ENCODE results near the gene SLC6A11. TPM values are rescaled to one million over a fixed set of nuclear protein-coding genes. Genes with fewer than 3 reads are reported as not detected.

SLC6A11 gene
- total and polyA plus RNA-seq, 9 of the 15 experiments (the other 6 are each of a cell fraction or from before 2014, with no cell fraction given), result 0.04 TPM; not detected in 8

- no peak for TF ChIP-seq GATAD2A (IDR thresholded peaks at IDR 0.05)
- TF ChIP-seq NCOA1 (IDR thresholded peaks at IDR 0.05; ENCODE audit: low read depth), result no peak
- TF ChIP-seq HEY1 (CRISPR knock-in tag; IDR thresholded peaks at IDR 0.05; ENCODE audit: borderline replicate concordance), result no peak
- no peak for TF ChIP-seq MLX (CRISPR knock-in tag; conservative IDR thresholded peaks at IDR 0.05)
- TF ChIP-seq SETDB1 (IDR thresholded peaks at IDR 0.05; ENCODE audit: low read length), result no peak
- no peak for TF ChIP-seq SIN3A (IDR thresholded peaks at IDR 0.05; ENCODE audit: borderline replicate concordance in 2 of 2, control insufficient read depth in 1 of 2, low read depth in 2 of 2, low read length in 2 of 2)
Observed at GRCh38 chr3:10875914-10876313, 59.9 kb downstream of the SLC6A11 start (continued).

GRCh38 chr3:10876661-10877060 is 60.6 kb downstream of the SLC6A11 start:
- FAIRE-seq, result no peak
- Histone ChIP-seq H3K4me1 (replicated peaks in 1 of 2; ENCODE audit: control insufficient read depth in 2 of 2, insufficient read depth in 2 of 2, low read length in 2 of 2) (no peaks in the 10 kb centered on the region), H3K36me3 (ENCODE audit: control insufficient read depth, insufficient read depth, low read length) (no peaks in the 10 kb centered on the region)

More at GRCh38 chr3:10876661-10877060, 60.6 kb downstream of the SLC6A11 start:
- no peak overlapping the region for H2AFZ ChIP-seq (ENCODE audit: low read depth, low read length)
- no peak overlapping the region for H3K4me3 ChIP-seq
- ChIA-PET CTCF (ENCODE audit: low intra/inter-chr PET ratio) (no interaction called here), POLR2A (no interaction called here)
- no peak for DNase-seq (ENCODE audit: extremely low read depth in 1 of 4, low spot score in 3 of 4)
- TF ChIP-seq ZC3H4 (CRISPR knock-in tag; IDR thresholded peaks at IDR 0.05; ENCODE audit: borderline replicate concordance) (no peak), ZEB2 (IDR thresholded peaks at IDR 0.05) (no peak), C11orf30 (IDR thresholded peaks at IDR 0.05; ENCODE audit: low read depth) (no peak), CREB5 (CRISPR knock-in tag; IDR thresholded peaks at IDR 0.05) (no peak), ZNF408 (CRISPR knock-in tag; IDR thresholded peaks at IDR 0.05; ENCODE audit: low read depth) (no peak), NFYB (IDR thresholded peaks at IDR 0.05; ENCODE audit: extremely low read depth, insufficient read length) (no peak), KAT7 (CRISPR knock-in tag; IDR thresholded peaks at IDR 0.05; ENCODE audit: borderline replicate concordance) (no peak), IRF9 (tag; IDR thresholded peaks at IDR 0.05) (no peak), SUPT5H (IDR thresholded peaks at IDR 0.05) (no peak), CTCFL (IDR thresholded peaks at IDR 0.05; ENCODE audit: borderline replicate concordance, insufficient read depth, low read depth, low read length, poor library complexity, severe bottlenecking) (no peak), NEUROD1 (IDR thresholded peaks at IDR 0.05; ENCODE audit: borderline replicate concordance, low read depth, low read length, partially characterized antibody) (no peak)
- no peaks in the 10 kb centered on the region for H3K9me1 ChIP-seq (ENCODE audit: control insufficient read depth, insufficient read depth, low read length)
- peaks cover 1 to 9% of the 10 kb centered on the region in 2 experiments; a peak in 2 of 5 replicates for H3K27me3 ChIP-seq (ENCODE audit: control insufficient read depth in 2 of 2, insufficient read depth in 2 of 2, low read length in 2 of 2)
- H3K27ac ChIP-seq (ENCODE audit: extremely low read depth, low read depth, low read length), result no peak overlapping the region
- no peaks in the 10 kb centered on the region for H3K79me2 ChIP-seq (ENCODE audit: control insufficient read depth, insufficient read depth, low read length)
- in situ Hi-C loops (cut with MboI) (no loop called here), intact Hi-C loops (cut with micrococcal nuclease) (no loop called here)
- ATAC-seq, result no peak
- peaks cover 7% of the 10 kb centered on the region; the same call in 1 of the 2 replicates for H4K20me1 ChIP-seq (replicated peaks; ENCODE audit: control insufficient read depth, insufficient read depth, low read length)
- BruUV-seq (replicated peaks), result no TSS peak
- no peak overlapping the region for H3K4me2 ChIP-seq (ENCODE audit: insufficient read depth, low read length)
- H3K9ac ChIP-seq (ENCODE audit: insufficient read depth in 1 of 2, low read depth in 2 of 2, low read length in 2 of 2), result no peak overlapping the region
- WGBS (ENCODE audit: insufficient coverage, low coverage, missing lambda C conversion rate), result 0% methylated on average over 1 of the region's 4 CpGs
- H3K9me3 ChIP-seq (replicated peaks; ENCODE audit: control insufficient read depth, insufficient read depth, low read depth, low read length), result no peaks in the 10 kb centered on the region

Measured in K562 (cell line).